ENCODE measurements around the gene IKZF3.
"Not testable (repeated sequence)": the region's sequence is repeated elsewhere in the genome, so short reads cannot be mapped to it uniquely, and the experiment has no call there.

The IKZF3 gene

DNA sequence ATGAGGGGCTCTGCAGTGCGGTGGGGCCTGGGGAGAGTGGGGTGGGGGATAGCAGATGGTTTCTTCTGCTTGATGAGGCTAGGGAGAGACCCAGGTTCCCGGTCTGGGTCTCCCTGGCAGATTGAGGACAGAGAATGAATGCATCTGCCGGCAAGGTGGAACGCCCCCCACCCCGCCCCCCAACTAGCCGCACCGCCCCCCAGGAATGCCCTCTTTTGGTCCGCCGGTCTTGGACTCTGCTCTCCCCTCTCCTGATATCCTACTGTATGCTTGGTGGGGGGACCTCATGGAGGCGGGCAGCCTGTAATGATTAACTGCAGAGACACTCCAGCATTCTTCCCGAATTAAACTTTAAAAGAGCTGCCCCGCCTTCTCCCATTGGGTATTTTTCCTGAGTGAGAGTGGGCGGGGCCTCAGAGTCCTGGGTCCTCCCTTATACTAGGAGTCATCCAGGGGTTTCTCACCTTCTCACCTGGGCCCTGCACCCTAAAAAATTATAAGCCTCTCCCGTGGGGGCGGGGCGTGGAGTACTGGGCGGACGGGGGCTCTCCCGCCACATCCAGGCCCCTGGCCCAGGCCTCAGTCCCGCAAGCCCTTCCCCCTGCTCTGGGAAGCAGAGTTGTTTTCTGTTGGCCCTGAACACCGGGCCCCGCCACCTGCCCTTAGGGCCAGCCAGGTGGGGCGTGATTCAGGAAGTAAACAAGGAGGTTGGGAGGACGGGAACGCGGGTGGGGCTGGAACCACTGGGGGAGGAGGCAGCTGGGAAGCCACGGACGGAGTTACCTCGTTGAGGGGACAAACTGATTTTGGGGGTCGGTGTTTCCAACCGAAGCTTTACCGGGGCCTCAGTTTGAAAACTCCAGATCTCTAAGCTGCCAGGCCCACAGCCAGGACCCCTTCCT is 124.9 kb downstream of the IKZF3 start:
- DNase-seq (ENCODE audit: low spot score): no peak

DNA sequence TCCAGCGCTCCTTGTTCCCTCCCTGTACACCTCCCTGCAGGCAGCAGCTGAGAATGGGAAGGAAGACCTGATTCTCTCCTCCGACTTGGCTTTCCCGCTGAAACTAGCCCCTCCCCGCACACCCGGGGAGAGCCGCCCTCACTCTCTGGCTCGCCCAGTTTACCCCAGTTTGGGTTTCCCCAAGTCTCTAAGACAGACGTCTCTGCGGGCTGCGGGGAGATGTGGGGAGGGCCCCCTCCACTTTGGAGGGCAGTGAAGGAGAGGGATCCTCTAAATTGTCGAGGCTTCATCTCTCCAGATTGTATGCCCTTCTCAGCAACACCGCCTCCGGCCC is 125.6 kb downstream of the IKZF3 start:
- no peak for DNase-seq (ENCODE audit: low spot score)

DNA sequence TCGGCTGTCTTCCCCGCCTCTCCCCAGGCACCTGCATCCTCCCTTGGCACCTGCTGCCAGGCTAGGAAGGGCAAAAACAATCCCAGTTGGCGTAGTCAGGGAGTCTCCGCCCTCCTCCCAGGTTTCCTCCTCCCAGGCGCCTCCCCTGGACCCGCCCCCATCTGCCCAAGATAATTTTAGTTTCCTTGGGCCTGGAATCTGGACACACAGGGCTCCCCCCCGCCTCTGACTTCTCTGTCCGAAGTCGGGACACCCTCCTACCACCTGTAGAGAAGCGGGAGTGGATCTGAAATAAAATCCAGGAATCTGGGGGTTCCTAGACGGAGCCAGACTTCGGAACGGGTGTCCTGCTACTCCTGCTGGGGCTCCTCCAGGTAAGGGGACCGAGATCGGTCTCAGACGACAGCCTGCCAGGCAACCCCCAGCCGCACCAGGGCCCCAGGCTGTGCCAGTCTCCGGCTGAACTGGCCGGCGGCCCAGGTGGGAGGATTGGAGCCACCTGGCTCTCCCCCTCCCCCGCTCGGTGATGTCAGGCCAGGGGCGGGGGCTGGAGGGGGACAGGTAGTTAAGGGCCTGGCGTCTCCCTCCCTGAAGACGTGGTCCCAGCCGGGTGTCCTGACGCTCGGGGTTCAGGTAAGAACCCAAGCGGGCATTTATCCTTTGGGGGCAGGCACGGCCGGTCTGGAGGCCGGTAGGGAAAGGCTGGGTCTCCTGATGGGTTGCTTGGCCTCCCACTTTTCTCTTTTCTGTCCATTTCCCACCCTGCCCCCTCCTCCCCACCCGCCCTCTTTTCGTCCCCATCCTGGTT is 126.1 kb downstream of the IKZF3 start, which contains the start of gene GRB7:
TSS of gene GRB7 (plus strand) at position 179 of the 808 bp plus-strand sequence. CDS start 4,364 bp downstream, outside the sequence.
- no peak for DNase-seq (ENCODE audit: low spot score)

DNA sequence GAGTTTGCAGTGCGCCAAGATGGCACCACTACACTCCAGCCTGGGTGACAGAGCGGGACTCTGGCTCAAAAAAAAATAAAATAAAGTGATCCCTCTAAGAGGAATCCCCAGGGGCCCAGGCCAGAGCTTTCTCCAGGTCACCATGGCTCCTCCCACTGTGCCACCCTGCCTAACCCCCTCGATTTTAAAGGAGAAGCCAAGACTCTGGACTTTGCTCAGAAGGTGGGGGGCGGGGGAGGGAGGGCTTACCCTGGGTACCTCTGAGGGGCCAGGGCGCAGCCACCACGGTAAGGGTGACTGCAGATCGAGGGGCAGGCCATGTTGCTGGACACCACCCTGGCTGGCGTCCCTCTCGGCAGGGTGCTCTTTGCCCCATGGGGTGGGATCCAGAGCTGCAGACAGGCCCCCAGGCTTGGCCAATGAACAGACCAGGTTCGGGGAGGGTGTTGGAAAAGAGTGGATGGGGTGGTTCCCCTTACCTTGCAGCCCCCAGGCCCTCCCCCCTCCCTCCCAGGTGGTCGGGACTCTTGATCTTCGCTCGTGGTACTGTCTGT is 126.8 kb downstream of the IKZF3 start:
- DNase-seq (ENCODE audit: low spot score): no peak

DNA sequence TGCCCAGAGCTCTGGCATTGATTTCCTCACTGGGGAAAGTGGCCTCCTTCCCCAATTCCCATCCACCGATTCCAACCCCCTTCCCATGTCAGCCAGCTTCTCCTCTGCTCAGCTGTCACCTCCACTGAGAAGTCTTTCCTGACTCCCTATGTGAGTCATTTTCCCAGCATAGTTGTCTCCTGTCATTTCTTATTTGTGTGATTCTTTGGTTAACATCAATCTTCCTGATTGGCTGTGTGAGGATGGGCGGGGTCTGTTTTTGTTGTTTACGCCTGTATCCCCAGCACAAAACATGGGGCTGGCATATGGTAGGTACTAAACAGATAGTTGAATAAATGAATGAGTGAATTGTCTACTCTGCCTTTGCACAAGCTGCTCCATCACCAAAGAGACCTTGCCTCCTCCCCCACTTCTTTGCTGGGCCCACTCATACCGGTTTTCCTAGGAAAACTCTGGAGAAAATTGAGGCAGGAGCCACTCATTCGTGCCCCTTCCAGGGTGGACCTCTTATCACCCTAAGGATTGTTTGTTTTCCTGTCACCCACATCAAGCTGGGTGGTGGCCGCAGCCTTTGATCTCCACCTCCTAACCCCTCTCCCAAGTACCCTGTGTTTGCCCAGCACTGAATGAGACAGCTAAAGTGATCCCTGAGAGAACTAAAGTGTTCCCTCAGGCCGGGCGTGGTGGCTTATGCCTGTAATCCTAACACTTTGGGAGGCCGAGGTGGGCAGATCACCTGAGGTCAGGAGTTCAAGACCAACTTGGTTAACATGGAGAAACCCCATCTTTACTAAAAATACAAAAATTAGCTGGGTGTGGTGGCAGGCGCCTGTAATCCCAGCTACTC is 127.6 kb downstream of the IKZF3 start:
- DNase-seq (ENCODE audit: low spot score): no peak

DNA sequence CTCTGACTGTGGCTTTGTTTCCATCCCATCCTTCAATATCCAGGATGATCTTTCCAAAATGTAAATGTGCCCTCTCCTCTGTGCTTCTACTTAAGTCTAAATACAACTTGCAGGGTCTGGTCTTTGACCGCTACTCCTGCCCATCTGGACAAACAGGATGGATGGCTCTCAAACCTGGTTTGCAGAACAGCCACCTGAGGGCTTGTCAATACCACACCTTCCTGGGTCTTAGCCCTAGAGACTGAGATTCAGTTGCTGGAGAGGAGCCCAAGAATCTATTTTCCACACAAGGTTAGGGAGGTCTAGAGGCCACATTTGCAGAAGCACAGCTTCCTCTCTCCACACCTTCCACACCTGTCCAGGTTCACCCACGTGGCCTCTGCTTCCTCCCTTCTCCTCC is 128.2 kb downstream of the IKZF3 start:
- no peak for DNase-seq (ENCODE audit: low spot score)

DNA sequence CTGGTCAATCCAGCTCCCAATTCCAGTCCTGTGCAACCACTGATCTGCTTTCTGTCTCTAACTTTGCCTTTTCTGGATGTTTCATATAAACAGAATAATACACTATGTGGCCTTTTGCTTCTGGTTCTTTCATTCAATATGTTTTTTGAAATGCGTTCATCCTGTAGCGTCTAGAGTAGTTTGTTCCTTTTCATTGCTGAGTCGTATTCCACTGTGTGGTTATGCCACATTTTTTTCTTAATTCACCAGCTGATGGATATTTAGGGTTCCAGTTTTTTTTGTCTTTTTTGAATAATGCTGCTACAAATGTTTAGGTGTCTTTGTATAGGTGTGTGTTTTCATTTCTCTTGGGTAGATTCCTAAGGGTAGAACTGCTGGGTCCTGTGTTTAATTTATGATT is 131.5 kb downstream of the IKZF3 start:
- DNase-seq (ENCODE audit: low spot score): no peak

DNA sequence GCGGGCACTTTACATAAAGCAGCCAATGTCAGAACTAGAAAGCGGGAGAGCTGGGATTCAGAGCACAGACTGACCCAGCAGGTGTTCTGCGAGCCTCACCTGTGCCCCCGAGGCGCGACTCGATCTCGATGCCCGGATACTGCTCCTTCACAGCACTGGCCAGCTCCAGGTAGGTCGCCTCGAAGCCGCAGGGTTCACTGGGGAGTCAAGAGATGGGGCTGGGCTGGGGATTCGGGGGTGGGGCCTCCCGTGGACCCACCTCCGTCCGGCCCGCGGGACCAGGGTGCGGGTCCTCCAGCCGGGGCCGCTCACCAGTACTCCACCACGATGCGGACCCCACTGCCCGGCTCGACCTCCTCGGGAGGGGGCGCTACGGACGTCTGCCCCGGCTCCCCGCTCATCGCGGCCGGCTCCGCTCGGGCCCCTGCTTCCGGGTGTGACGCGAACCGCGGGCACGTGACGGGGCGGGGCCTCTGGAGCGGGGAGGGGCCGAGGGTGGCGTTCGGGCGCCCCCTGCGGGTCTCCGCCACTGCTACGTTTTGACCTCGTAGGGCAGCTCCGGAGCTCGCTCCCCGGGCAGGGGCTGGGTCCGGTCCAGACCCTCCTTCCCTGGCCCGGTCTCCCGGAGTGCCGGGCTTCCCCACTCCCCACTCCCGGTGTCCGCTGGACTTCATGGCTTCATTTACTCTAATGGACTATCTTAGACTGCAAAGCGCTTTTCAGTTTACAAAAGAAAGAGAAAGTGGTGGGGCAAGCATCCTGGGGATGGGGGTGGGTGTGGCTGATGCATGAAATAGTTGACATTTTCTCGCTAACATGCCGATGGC is 133.8 kb downstream of the IKZF3 start, which contains the start of gene MIEN1:
TSS of gene MIEN1 (minus strand) at position 438 of the 827 bp plus-strand sequence. CDS start at position 401, 37 bp downstream.
- DNase-seq (ENCODE audit: low spot score): peak; percentile 84

DNA sequence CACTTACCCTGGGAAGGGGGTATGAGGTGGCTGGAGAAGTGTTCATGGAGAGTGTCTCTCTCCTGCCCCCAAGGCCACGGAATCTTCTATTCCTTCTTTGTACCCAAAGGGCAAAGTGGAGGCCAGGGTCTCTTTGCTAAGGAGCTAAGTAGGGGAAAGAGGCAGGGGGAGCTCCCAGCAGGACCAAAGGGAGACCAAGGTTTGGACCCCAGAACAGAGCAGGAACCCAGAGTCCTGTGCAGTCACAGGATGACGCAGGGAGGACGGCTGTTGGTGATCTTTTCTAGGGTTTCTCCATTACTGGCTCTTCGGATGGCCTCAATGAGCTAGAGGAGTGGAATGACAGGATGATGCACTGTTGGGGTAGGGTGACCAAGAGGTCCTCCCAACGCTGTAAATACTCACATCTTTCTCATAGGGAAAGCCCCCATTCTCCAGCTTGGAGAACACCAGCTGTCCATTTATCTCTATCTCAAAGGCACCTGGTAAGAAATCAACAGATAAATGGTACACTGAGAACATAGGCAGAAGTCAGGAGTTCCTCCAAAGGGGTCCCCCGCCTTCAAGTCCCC is 134.7 kb downstream of the IKZF3 start:
- DNase-seq (ENCODE audit: low spot score): no peak

DNA sequence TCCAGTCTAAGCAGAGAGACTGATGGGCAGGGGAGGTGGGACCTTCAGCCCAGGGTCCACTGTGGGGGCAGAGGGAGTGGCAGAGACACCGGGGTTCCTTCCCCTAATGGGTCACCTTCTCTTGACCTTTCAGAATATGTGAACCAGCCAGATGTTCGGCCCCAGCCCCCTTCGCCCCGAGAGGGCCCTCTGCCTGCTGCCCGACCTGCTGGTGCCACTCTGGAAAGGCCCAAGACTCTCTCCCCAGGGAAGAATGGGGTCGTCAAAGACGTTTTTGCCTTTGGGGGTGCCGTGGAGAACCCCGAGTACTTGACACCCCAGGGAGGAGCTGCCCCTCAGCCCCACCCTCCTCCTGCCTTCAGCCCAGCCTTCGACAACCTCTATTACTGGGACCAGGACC is 136.6 kb downstream of the IKZF3 start:
- no peak for DNase-seq (ENCODE audit: low spot score)

DNA sequence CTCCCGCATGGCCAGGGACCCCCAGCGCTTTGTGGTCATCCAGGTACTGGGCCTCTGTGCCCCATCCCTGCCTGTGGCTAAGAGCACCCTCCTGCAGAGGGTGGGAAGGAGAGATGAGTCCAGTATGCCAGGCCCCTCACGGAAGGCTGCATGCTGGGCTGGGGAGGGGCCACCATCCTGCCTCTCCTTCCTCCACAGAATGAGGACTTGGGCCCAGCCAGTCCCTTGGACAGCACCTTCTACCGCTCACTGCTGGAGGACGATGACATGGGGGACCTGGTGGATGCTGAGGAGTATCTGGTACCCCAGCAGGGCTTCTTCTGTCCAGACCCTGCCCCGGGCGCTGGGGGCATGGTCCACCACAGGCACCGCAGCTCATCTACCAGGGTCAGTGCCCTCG is 137.5 kb downstream of the IKZF3 start:
- no peak for DNase-seq (ENCODE audit: low spot score)

DNA sequence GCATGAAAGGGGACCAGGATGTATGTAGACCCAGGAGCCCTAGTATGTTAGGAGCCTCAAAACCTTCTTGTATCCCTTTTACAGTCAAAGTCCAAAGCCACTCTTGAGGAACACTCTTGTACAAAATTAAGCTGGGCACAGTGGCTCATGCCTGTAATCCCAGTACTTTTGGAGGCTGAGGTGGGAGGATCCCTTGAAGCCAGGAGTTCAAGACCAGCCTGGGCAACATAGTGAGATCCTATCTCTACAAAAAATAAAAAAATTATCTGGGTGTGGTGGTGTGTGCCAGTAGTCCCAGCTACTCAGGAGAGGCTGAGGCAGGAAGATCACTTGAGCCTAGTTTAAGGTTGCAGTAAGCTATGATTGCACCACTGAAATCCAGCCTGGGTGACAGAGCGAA is 138.2 kb downstream of the IKZF3 start:
- not testable (repeated sequence) for DNase-seq (ENCODE audit: low spot score)

DNA sequence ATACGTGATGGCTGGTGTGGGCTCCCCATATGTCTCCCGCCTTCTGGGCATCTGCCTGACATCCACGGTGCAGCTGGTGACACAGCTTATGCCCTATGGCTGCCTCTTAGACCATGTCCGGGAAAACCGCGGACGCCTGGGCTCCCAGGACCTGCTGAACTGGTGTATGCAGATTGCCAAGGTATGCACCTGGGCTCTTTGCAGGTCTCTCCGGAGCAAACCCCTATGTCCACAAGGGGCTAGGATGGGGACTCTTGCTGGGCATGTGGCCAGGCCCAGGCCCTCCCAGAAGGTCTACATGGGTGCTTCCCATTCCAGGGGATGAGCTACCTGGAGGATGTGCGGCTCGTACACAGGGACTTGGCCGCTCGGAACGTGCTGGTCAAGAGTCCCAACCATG is 139.4 kb downstream of the IKZF3 start:
- DNase-seq (ENCODE audit: low spot score): no peak

DNA sequence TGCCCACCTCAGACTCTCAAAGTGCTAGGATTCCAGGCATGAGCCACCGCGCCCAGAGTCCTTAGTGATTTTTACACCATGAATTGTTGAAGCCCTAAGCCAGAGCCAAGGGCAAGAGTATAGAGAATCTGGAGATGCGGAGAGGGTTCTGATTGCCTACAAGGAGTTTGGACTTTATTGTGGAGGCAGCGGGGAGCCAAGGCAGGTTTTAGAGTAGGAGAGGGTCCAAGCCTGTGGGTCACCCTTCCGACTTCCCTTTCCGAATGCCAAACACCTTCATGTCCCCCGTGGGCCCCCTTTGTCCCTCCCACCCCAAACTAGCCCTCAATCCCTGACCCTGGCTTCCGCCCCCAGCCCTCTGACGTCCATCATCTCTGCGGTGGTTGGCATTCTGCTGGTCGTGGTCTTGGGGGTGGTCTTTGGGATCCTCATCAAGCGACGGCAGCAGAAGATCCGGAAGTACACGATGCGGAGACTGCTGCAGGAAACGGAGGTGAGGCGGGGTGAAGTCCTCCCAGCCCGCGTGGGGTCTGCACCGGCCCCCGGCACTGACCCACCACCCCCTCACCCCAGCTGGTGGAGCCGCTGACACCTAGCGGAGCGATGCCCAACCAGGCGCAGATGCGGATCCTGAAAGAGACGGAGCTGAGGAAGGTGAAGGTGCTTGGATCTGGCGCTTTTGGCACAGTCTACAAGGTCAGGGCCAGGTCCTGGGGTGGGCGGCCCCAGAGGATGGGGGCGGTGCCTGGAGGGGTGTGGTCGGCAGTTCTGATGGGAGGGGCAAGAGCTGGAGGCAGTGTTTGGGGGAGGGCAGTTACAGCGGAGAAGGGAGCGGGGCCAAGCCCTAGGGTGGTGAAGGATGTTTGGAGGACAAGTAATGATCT is 140.9 kb downstream of the IKZF3 start:
- DNase-seq (ENCODE audit: low spot score): no peak

DNA sequence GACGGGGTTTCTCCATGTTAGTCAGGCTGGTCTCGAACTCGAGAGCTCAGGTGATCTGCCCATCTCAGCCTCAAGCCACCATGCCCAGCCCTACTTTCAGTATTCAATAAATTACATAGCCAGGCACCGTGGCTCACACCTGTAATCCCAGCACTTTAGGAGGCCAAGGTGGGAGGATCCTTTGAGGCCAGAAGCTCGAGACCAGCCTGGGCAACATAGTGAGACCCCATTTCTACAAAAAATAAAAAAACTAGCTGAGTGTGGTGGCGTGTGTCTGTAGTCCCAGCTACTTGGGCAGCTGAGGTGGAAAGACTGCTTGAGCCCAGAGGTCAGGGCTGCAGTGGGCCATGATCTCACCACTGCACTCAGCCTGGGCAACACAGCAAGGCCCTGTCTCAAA is 142.0 kb downstream of the IKZF3 start:
- DNase-seq (ENCODE audit: low spot score): no peak

DNA sequence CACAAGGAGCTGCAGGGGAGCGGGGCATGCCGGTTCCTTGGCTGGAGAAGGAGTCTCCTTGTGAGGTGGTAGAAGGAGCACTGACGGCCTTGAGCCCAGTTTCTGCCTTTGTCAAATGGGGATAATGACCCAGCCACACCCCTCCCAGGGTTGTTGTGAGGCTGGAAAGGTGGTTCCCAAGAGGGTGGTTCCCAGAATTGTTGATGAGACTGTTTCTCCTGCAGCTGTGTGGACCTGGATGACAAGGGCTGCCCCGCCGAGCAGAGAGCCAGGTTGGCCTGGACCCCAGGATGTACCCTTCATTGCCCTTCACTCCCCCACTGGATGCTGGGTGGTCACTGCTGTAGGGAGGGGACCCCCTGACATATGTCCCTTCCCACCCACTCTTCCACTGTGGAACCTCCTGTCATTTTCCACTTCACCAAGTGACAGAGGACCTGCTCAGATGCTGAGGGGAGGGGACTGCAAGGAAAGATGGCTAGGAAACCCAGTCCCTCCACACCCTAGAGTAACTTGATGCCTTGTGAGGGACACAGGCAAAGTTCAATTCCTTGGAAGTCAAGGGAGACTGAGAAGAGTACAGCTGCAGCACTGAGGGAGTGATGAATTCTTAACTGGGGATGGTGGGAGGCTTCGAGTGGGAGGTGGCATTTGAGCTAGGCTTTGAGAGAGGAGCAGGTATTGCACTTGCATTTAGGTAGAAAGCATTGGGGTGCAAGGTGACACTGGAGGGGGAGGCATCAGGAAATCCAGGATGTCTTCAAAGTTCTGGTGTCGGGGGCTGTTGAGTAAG is 144.4 kb downstream of the IKZF3 start:
- DNase-seq (ENCODE audit: low spot score): peak; percentile 82

DNA sequence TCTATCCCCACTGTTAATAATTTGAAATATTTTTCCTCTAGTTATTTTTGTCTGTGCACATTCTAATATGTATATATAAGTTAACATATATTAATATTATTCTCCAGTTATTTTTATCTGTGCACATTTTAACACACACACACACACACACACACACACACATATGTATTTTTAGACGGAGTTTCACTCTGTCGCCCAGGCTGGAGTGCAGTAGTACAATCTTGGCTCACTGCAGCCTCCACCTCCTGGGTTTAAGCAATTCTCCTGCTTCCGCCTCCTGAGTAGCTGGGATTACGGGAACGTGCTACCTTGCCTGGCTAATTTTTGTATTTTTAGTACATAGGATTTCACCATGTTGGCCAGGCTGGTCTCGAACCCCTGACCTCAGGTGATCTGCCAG is 146.5 kb downstream of the IKZF3 start:
- no peak for DNase-seq (ENCODE audit: low spot score)

DNA sequence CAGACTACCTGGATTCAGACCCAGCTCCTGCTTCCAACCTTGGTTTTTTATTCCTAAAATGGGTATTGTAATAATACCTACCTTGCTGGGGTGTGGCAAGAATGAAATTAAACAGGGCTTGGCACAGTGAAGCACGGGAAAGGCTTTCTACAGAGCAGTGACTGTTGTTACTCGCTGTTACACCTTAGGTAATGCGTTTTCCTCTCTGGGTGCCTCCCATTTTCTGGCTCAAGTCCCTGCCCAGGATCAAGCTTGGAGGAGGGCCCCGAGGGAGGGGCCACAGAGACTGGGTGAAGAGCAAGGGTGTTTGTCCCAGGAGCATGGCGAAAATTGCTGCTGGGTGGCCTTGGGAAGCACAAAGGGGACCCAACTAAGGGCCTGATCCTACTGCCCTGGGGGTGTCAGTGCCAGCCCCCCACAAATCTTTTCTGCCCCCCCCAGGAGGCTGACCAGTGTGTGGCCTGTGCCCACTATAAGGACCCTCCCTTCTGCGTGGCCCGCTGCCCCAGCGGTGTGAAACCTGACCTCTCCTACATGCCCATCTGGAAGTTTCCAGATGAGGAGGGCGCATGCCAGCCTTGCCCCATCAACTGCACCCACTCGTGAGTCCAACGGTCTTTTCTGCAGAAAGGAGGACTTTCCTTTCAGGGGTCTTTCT is 147.1 kb downstream of the IKZF3 start:
- no peak for DNase-seq (ENCODE audit: low spot score)

Measured in putamen (tissue), 1 donor.